Fibroblast of pulmonary artery (primary cell): ENCODE measurements around the gene TCF4.

Experiments used
- DNase-seq: peaks from one replicate; pipeline ENCODE4 v3.0.0-alpha.2; 2010; ENCODE audit warnings: low read depth
- H3K4me3 ChIP-seq: replicated peaks from 2 replicates; pipeline ENCODE4 v1.5.1; 2011; ENCODE audit warnings: low read depth, mild to moderate bottlenecking, control low read depth, low read length, moderate library complexity
- TF ChIP-seq, protein P1 (sequence below): IDR thresholded peaks from 2 replicates; pipeline ENCODE4 v1.5.1; 2011; ENCODE audit warnings: mild to moderate bottlenecking, control low read depth, low read length, inconsistent platforms; ENCODE audit errors: missing control alignments

Gene TCF4

GRCh38 chr18:55286257-55286825 lies 301.7 kb downstream of the TCF4 start:
- DNase-seq: no peak
- no peak overlapping the region for H3K4me3 ChIP-seq
- TF ChIP-seq, protein P1, sequence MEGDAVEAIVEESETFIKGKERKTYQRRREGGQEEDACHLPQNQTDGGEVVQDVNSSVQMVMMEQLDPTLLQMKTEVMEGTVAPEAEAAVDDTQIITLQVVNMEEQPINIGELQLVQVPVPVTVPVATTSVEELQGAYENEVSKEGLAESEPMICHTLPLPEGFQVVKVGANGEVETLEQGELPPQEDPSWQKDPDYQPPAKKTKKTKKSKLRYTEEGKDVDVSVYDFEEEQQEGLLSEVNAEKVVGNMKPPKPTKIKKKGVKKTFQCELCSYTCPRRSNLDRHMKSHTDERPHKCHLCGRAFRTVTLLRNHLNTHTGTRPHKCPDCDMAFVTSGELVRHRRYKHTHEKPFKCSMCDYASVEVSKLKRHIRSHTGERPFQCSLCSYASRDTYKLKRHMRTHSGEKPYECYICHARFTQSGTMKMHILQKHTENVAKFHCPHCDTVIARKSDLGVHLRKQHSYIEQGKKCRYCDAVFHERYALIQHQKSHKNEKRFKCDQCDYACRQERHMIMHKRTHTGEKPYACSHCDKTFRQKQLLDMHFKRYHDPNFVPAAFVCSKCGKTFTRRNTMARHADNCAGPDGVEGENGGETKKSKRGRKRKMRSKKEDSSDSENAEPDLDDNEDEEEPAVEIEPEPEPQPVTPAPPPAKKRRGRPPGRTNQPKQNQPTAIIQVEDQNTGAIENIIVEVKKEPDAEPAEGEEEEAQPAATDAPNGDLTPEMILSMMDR: no peak

- DNase-seq: no peak
- no peak overlapping the region for H3K4me3 ChIP-seq
- TF ChIP-seq, protein P1: no peak
Observed at GRCh38 chr18:55284614-55285013, 303.4 kb downstream of the TCF4 start.

- H3K4me3 ChIP-seq: no peak overlapping the region
- TF ChIP-seq, protein P1: no peak
- DNase-seq: no peak
Observed at GRCh38 chr18:55283309-55283708, 304.7 kb downstream of the TCF4 start.

DNA sequence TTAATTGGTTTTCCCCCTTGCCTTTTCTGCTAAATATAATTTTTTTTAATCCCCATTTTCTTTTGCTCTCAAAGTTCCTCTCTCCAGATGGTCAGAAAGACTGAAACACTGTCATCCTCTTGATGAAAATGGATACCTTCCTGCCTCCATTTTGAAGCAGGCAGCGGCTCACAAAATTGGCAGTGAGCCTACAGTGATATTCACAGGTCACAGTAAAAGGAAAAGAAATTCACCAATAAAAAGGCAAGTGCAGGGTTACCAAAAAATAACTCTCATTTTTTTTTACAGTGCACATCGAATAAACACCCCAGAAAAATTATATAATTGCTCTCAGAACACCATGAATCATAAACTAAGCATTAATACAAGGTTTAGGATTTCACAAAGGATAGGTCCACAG lies 307.5 kb downstream of the TCF4 start:
- no peak for DNase-seq
- no peak overlapping the region for H3K4me3 ChIP-seq
- TF ChIP-seq, protein P1: no peak

- TF ChIP-seq, protein P1: peak; percentile 21
Observed at GRCh38 chr18:55275039-55275901, 312.7 kb downstream of the TCF4 start.

DNA sequence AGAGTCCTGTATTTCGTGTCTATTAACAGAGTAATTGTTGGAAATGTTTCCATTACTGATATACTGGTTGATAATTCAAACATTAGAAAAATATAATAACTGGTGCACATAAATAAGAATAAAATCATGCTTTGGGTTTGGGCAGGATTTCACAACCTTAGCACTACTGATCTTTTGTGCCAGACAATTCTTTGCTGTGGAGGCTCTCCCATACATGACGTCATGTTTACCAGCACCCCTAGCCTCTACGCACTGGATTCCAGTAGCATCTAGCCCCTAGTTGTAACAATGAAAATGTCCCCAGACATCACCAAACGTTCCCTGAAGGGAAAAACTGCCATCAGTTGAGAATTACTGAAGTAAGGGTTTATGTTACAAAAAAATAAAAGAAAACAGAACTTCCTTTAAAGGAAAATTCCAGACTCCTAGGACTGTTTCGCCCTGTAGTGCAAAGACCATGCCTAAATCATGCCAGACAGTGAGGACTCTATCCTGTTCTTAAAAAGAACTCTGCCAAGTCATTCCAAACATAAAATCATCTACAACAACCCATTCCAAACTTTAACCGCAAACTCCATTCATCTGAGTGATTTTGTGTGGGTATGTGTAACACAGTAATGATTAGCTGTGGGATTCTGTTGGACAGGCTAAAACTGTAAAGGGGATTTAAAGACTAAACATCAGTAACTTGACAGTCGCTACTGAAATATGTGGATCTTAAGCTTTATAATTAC lies 315.3 kb downstream of the TCF4 start:
- no peak overlapping the region for H3K4me3 ChIP-seq
- peak; percentile 28 for DNase-seq
- TF ChIP-seq, protein P1: no peak

More at GRCh38 chr18:55275039-55275901, 312.7 kb downstream of the TCF4 start:
- DNase-seq: peak; percentile 82
- no peak overlapping the region for H3K4me3 ChIP-seq
